Ascending aorta (tissue), 2 donors: Measurements from ENCODE around the gene HSPBP1. TPM values are rescaled to one million over a fixed set of nuclear protein-coding genes. Genes with fewer than 3 reads are reported as not detected.

Source experiments
- DNase-seq, 2 donors: peaks; one replicate each; pipeline ENCODE4 v3.0.0-alpha.2; 2019; ENCODE audit warnings: low spot score in 2 of 2
- H3K27ac ChIP-seq, 2 donors: fragments of 200-600 bp; sonication (generic); one replicate each; pipeline ENCODE4 v1.5.1; 2016 to 2017; ENCODE audit warnings: mild to moderate bottlenecking in 1 of 2
- H3K27me3 ChIP-seq: fragments of 200-600 bp; sonication (generic); one replicate; pipeline ENCODE4 v1.5.1; 2017
- H3K36me3 ChIP-seq, 2 donors: fragments of 200-600 bp; sonication (generic); one replicate each; pipeline ENCODE4 v1.5.1; 2016
- H3K4me1 ChIP-seq, 2 donors: fragments of 200-600 bp; sonication (generic); one replicate each; pipeline ENCODE4 v1.5.1; 2016 to 2017; ENCODE audit warnings: mild to moderate bottlenecking in 1 of 2
- H3K4me3 ChIP-seq, 2 donors: fragments of 200-600 bp; sonication (generic); one replicate each; pipeline ENCODE4 v1.5.1; 2016 to 2017; ENCODE audit warnings: mild to moderate bottlenecking in 1 of 2
- H3K9me3 ChIP-seq, 2 donors: fragments of 200-600 bp; sonication (generic); one replicate each; pipeline ENCODE4 v1.5.1; 2016
- intact Hi-C: fragments of 100-400 bp; cut with DNase I; formaldehyde crosslinking; loops from one replicate; pipeline ENCODE4 v1.15.1; 2023
- total RNA-seq: library from RNA; depleted of rRNA; stranded (reverse); fragments of >200 nt; gene quantifications from one replicate; pipeline ENCODE4 v1.1.0, GENCODE V29; 2016
- TF ChIP-seq, protein P1 (sequence below), 3 experiments: fragments of 200-600 bp in 2 of 3; fragments of 450-650 bp in 1 of 3; sonication (generic) in 2 of 3; IDR thresholded peaks; one replicate each; pipeline ENCODE4 v1.5.1; 2016 to 2019; ENCODE audit warnings: antibody characterized with exemption in 3 of 3, mild to moderate bottlenecking in 1 of 3, moderate library complexity in 1 of 3

The HSPBP1 gene
- total RNA-seq, 1 donor from 2014 or later = 72.7 TPM

GRCh38 chr19:55309448-55309847 is 29.5 kb upstream of the HSPBP1 start:
- intact Hi-C loops = no loop called here
- H3K27ac ChIP-seq = no peak overlapping the region
- TF ChIP-seq, protein P1, sequence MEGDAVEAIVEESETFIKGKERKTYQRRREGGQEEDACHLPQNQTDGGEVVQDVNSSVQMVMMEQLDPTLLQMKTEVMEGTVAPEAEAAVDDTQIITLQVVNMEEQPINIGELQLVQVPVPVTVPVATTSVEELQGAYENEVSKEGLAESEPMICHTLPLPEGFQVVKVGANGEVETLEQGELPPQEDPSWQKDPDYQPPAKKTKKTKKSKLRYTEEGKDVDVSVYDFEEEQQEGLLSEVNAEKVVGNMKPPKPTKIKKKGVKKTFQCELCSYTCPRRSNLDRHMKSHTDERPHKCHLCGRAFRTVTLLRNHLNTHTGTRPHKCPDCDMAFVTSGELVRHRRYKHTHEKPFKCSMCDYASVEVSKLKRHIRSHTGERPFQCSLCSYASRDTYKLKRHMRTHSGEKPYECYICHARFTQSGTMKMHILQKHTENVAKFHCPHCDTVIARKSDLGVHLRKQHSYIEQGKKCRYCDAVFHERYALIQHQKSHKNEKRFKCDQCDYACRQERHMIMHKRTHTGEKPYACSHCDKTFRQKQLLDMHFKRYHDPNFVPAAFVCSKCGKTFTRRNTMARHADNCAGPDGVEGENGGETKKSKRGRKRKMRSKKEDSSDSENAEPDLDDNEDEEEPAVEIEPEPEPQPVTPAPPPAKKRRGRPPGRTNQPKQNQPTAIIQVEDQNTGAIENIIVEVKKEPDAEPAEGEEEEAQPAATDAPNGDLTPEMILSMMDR (IDR thresholded peaks at IDR 0.05) = no peak
- H3K9me3 ChIP-seq = no peaks in the 10 kb centered on the region
- peaks cover 21 to 36% of the 10 kb centered on the region in 2 donors for H3K36me3 ChIP-seq
- DNase-seq = no peak
- H3K4me1 ChIP-seq = no peaks in the 10 kb centered on the region
- H3K4me3 ChIP-seq = no peak overlapping the region
- H3K27me3 ChIP-seq = no peaks in the 10 kb centered on the region

GRCh38 chr19:55308281-55308680 is 28.4 kb upstream of the HSPBP1 start:
- Histone ChIP-seq H3K27ac (no peak overlapping the region), H3K9me3 (no peaks in the 10 kb centered on the region), H3K36me3 (peaks cover 21 to 36% of the 10 kb centered on the region in 2 donors), H3K4me3 (no peak overlapping the region), H3K4me1 (no peaks in the 10 kb centered on the region), H3K27me3 (no peaks in the 10 kb centered on the region)
- TF ChIP-seq, protein P1 (IDR thresholded peaks at IDR 0.05) = no peak
- DNase-seq = no peak
- intact Hi-C loops = no loop called here

GRCh38 chr19:55306712-55307111 is 26.8 kb upstream of the HSPBP1 start:
- no peaks in the 10 kb centered on the region for H3K27me3 ChIP-seq
- peaks cover 24 to 36% of the 10 kb centered on the region in 2 donors for H3K36me3 ChIP-seq
- TF ChIP-seq, protein P1 (IDR thresholded peaks at IDR 0.05) = no peak
- no peak overlapping the region for H3K4me3 ChIP-seq
- no peak overlapping the region for H3K27ac ChIP-seq
- no peak for DNase-seq
- intact Hi-C loops = no loop called here
- peaks cover 0 to 4% of the 10 kb centered on the region in 2 donors for H3K4me1 ChIP-seq
- no peaks in the 10 kb centered on the region for H3K9me3 ChIP-seq

GRCh38 chr19:55305983-55306562 is 26.2 kb upstream of the HSPBP1 start:
- TF ChIP-seq, protein P1 (IDR thresholded peaks at IDR 0.05) = no peak
- Histone ChIP-seq H3K4me3 (no peak overlapping the region), H3K36me3 (peaks cover 24 to 36% of the 10 kb centered on the region in 2 donors), H3K27me3 (no peaks in the 10 kb centered on the region), H3K4me1 (peaks cover 0 to 7% of the 10 kb centered on the region in 2 donors), H3K27ac (no peak overlapping the region), H3K9me3 (no peaks in the 10 kb centered on the region)
- DNase-seq = no peak
- intact Hi-C loops = no loop called here

DNA sequence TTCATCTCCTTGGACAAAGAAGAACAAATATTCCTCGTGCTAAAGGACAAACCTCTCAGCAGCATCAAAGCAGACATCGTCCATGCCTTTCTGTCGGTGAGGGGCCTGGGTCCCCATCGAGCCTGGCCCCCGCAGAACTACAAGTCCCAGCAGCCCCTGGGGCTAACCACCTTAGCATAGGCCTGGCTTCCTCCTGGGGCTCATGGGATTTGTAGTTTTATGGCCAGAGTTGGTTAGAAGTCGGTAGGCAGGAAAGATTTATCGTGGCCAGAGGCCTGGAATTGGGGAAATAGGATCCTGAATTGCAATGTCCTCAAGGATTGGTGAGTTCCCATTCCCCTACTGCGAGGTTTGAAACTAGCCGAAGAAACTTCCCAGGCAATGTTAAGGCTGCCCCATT is 25.6 kb upstream of the HSPBP1 start:
- no peaks in the 10 kb centered on the region for H3K9me3 ChIP-seq
- H3K27me3 ChIP-seq = no peaks in the 10 kb centered on the region
- TF ChIP-seq, protein P1 (IDR thresholded peaks at IDR 0.05) = no peak
- H3K4me1 ChIP-seq = peaks cover 0 to 7% of the 10 kb centered on the region in 2 donors
- H3K36me3 ChIP-seq = peaks cover 24 to 36% of the 10 kb centered on the region in 2 donors
- no peak for DNase-seq
- intact Hi-C loops = no loop called here
- H3K4me3 ChIP-seq = no peak overlapping the region
- no peak overlapping the region for H3K27ac ChIP-seq
